HS-27A (cell line): ENCODE data around the gene AFF2.

ENCODE experiments used
- DNase-seq: peaks from one replicate; pipeline ENCODE4 v3.0.0-alpha.2; 2012; ENCODE audit warnings: low read depth, missing footprints

AFF2 gene

DNA sequence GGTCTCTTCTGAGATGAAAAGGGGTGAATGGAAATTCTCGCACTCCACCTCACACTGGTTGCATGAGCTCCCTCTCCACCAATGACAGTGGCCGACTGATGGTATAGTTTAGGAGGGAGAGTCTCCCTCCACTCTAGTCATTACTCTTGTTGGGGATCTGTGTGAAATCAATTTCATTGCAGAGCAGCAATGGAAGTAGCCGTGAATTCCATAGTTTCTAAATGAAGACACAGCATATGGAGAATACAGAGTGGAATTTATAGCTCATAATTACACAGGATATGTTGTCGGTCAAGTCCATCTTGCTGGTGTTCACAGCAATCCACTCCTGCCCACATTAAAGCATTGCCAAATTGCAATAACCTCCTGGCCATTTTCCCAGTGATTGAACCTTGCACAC, 426.0 kb downstream of the AFF2 start:
- no peak for DNase-seq

DNA sequence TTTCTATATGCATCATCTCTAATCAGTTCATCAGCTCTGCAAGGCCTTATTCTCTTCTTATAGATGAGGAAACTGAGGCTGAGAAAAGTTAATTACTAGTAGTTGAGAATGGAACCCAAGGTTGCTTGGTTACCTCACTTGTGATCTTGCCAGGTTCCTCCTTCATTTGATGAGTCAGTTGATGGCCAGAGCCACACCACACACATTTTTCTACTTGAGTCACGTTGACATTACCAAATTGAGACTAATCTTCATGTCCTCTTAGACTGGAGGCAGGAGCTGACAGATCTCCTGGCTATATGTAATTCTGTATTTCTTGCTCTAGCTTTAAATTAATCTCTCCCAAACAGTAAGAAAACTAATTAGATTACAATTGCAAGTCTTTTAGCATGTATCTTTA, 428.4 kb downstream of the AFF2 start:
- no peak for DNase-seq

DNA sequence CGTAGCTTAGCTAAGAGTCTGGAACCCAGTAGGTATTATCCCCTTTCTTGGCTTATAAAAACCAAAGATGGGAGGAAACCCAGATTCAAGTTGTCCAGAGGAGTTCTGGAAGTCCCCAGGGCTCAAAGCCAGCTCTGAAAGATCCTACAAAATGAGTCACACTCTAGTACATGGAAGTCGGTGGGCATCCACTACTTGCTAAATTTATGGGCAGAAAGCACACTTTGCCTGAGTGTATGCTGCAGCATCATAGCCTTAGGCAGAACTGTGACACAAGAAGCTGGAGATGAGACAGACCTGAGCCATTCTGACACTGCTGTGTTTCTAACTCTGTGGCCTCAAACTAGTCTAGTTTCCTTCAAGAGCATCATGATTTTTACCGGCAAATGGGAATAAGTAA, 429.3 kb downstream of the AFF2 start:
- DNase-seq: no peak

DNA sequence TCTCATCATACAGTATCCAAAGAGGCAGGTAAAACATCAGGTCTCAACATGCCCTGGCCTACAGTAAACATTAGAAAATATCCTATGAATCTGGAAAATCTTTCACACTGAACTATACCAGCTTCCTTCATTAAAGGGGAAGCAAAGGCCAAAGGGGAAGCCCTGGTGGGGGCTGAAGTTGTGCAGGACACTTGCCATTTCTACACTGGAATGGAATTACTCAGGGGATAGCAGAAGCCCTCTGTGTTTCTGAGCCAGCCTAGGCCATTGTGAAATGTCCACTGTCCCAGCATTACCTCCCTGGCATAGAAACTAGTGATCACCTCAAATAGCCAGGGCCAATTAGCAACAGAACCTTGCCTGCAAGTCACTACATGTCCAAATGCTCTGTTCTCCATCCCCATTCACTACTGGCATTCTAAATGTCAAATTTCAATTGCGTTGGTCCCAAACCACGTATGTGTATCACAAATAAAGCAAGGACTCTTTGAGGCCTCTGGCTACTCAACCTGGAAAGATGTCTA, 429.9 kb downstream of the AFF2 start:
- DNase-seq: no peak

DNA sequence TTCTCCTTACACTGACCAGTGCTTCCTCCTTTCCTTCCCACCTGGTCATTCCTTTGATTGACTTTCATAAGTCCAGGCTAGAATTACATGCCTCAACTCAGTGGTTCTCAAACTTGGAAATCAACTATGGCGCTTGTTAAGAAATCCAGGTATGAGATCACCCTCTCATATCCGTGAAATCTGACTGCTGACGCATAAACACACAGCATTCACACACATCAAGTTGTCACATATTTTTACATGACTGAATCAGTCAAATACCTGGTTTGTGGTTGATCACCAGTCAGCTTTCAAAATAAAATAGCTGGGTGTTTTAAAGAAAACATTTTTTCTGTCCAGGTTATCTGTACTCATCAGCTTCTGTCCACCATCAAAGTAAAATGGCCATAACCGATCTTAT, 433.5 kb downstream of the AFF2 start:
- DNase-seq: no peak

DNA sequence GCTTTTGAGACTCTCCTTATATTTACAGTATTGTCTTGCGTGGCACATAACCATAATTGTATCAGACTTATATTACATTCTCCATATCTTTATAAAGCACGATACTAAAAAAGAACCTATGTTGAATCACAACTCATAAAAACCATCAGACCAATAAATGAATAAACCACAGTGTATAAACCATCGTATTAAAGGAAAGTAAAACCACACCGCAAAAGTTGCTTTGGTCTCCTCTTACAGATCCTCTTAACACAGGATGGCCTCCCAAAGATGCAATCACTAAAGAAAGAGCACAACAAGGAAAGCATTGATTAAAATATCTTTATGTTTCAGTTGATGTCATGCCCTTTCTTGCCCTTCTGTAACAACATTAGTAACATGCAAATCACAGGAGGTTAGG, 437.9 kb downstream of the AFF2 start:
- no peak for DNase-seq

DNA sequence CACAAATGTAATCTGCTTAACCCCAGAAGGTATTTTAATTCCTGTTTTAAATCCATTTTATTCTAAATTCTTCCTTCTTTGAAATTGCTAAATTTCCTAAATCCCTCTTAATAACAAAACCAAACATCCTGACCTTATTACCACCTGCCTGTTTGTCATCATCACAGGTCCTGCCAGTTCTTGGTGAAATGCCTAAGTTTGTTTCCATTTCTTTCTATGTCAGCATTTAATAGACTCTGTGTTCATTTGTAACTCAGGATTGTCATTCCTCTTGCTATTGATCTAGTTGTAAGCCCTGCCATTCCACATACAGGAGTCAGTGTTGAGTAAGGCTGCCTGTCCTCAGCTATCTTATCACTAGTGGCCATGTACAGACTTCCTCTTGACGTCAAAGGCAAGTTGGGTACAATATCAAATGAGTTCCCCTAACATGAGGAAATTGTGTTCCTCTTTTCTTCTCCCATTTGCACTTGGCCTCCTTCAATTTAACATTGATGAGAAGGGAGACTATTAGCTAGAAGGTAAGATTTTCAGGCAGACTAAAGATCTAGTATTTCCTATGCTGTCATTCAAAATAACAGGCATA, 440.1 kb downstream of the AFF2 start:
- DNase-seq: no peak

DNA sequence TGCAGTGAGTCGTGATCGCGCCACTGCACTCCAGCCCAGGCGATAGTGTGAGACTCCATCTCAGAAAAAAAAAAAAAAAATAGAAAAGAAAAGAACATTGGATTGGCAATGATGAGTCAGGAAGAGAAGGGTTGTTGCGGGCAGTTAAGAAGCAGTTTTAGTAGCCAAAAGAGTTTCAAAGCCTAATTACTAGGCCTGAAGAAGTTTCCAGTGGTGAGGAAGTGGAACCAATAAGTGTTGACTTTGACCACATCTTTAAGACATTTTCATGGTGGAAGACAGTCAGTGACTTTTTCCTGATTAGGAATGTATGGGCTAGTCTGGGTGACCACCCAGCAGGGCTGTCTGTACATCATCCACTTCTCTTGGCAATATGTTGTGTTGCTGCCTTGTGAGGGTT, 442.3 kb downstream of the AFF2 start:
- DNase-seq: no peak

DNA sequence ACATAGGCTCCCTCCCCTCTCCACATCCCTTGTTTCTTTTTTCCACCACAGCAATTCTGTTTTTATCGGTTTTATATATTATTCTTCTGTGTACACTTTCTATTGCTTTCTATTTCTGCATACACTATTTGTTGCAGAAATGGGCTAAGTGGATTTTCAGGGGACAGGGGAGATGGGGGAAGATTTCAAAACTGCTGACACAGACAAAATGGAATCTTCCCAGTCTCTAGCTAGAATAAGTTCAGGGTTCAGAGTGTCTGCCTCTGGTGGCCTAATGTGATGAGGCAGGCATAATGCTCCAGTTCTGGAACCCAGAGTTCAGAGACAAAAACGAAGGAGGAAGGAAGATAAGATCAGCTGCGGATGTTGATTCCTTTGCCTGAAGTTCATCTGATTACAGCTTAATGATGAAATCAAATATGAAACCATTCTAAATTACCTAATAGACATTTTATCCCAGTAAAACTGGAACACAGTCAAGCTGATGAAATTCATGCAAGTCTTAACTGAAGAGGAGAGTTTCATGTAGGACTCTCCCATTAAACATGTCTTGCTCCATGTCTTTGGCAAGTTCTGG, 447.1 kb downstream of the AFF2 start:
- DNase-seq: no peak

DNA sequence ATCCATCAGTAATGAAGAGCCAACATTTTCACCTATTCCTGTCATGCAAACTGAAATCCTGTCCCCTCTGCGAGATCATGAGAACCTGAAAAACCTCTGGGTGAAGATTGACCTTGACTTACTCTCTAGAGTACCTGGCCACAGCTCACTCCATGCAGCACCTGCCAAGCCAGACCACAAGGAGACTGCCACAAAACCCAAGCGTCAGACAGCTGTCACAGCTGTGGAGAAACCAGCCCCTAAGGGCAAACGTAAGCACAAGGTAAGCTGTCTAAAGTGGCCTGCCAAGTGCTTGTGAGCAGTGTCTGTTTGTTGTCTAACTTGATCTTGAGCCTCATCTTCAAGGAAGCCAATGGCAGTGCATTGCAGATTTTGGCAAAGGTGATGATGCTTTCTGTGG, 455.9 kb downstream of the AFF2 start:
- no peak for DNase-seq

DNA sequence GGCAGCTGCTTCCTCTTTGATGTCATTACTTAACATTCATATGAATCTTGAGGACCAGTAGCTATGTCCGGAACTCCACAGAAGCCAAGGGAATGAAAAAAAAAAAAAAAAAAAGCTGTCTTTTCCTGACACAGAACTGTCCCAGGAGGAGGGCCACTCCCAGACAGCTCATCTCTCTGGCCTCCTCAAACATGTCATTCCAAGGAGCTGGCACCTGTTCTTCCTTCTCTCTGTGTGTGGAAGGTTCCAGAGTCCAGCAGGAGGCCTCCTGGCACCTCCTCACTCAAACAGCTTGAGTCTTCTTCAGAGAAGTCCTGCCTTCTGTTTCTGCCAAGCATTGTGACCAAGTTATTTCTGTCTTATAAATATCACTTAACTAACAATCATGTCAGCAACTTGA, 458.5 kb downstream of the AFF2 start:
- DNase-seq: no peak

DNA sequence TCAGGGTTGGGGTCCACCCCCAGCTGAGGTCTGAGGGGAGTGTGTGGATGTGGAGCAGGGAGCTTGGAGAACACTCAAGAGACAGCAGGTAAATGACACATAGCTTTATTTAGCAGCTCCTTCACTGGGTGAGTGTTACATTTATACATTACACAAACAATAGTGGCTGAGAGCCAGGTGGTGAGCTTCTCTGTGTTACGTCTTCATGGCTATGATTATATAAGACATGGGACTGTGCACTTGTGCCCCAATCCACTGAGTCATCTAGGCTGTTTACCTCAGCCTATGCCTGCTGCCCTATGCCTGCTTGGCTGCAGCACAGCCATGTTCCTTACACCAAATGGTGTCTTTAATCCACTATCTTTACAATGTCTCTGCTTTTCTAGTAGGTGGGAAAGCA, 459.6 kb downstream of the AFF2 start:
- DNase-seq: no peak

DNA sequence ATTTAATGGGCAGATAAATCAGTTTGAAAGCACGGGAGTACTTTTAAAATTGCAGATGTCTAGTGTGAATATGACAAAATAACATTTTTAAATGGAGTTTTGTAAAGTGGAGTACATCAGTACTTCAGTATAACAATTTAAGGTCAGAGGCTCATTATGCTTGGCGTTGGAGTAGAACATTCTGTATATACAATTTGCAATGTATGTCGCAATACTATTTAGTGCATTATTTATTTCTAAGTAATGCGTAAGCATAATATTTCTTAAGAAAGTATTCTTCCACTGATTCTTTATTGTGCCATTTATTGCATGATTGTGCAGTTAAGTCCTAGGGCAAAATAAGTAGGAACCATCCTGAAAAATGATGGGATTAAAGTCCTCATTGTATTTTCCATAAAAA, 461.6 kb downstream of the AFF2 start:
- DNase-seq: no peak

DNA sequence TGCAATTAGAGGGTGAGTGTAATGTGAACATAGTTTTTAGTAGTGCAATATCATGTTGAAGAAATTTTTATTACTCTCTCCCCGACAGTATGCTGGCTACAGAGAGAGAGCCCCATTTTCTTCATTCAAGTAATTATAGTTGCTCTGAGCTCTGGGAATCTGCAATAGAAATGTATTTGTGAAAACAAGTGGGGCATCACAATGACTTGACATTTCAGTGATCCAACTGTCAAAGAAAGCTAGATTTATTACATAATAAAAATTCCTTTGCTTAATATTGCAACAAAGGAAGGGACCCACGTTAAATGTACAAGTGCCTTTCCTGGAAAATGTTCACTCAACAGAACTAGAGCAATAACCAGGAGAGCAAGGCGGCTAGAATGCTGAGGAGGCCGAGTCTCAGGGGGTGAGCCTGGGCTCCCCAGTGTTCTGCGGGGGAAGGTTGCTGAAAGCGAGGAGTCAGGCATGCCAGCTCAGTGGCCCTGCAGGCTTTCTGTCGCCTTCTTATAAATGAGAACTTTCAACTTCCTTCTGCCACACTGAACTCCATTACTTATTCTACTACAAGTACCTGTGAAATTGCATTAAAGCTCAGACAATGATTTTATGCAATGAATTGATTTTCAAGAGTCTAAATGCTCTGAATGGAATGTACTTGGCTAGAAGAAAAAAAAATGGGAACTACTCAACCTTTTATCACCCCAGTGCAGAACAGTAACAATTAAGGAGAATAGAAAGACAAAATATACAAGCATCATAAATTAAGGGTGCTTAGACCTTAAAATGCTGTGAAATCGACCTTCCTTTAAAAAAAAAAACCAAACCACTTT, 476.4 kb downstream of the AFF2 start:
- no peak for DNase-seq

DNA sequence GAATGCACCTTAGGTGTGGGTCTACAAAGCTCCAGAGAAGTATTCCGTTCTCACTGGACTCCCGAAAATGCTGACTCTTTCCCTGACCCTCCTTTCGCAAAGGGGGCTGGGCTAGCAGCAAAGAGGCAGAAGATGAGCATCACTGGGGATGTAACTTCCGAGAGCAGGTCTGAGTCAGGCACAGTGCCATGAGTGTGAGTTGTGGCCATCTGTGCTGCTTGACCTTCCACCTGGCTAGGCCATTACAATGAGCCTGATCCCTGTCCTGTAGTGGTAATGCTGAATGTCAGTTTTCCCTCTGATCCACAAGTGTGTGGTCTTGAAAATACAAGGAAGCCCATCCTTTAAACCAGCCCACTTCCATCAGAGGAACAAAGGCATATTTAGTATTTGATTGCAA, 479.4 kb downstream of the AFF2 start:
- no peak for DNase-seq

DNA sequence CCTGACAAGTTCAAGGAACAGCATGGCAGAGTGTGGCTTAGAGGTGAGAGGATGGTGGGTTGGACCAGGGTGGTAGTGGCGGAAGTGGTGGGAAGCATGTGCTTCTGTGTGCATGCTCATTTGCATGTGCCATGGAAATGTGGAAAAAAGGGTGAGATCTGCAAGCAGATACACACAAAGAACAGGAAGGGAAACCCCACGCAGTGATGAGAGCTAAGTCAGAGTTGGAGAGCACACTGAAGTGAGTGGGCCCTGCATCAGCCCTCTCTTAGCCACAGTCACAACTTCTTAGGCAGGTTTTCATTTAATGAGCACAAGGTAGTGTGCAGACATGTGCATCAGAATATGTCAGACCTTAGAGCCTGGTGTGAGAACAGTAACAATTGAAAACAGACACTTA, 483.8 kb downstream of the AFF2 start:
- no peak for DNase-seq

DNA sequence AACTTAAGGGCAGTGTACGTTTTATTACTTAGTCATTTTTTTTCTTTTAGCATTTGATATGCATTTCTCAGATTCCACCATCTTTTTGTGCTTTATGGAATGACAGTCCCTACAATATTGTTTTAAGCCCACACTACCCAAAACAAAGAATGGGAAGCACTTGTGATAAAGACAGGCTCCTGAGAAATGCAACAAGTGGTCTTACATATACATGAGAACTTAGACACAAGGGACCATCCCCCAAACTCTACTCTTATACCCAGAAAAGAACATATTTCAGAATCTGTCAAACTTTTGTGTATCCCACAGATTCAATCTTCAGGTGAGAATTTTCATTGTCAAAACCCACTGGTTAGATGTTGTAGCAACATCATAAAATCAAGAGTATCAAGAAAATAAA, 491.1 kb downstream of the AFF2 start:
- no peak for DNase-seq

DNA sequence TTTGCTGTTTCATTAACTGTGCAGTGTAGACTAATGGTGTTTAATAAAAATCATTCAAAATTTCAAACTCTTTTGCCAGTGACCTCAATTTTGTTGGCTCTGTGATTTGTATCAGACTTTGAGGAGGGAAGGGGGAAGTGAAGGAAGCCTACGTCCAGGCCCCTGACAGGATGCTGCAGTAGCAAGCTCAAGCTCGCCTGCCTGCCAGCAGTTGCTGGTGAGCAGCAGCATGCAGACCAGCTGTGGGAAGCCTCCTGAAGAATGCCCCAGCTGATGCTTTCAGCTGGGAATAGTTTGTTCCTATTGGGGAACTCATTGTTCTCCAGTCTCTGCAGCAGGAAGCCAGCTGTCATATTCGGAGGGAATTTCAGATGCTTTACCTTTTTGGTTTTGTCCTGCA, 495.2 kb downstream of the AFF2 start:
- DNase-seq: no peak

DNA sequence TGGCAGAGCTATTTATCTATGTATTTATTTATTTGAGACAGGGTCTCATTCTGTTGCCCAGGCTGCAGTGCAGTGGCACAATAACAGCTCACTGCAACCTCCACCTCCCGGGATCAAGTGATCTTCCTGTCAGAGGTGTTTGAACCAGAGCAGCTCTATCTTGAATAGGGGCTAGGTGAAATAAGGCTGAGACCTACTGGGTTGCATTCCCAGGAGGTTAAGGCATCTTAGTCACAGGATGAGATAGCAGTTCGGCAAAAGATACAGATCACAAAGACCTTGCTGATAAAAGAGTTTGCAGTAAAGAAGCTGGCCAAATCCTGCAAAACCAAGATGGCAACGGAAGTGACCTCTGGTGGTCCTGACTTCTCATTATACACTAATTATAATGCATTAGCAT, 501.9 kb downstream of the AFF2 start:
- DNase-seq: no peak

DNA sequence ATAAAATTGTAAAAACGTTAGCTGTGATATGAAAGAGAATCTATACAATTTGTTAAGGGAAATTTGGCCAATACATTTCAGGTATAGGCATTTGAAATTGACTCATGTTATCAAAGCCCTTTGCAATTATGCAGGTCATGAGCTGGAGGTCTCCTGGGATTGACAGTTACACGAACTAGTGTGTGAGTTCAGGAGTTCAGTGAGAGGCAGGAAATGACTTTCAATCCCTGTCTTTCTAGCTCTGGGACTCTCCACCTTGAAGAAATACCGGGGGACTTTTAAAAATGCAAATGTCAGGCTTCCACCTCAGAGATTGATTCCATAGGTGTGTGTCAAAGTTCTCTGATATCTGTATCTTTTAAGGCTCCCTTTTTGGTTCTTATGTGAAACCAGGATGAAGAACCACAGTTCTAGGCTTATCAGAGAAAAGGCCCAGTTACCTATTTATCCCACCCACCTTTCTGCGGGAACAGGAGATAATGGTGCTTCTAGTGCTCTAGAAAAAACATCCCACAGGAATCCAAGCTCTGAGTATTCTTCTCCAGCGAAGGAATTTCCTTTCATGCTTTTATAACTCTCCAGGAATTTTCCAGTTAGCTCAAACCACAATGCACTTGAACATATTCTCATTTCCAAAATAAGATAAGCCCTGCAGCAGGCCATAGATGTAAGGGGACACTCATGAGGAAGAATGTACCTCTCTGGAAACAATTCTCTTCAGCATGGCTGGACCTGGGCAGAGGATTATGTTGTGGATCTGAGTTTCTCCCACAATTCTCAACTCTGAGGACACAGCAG, 503.6 kb downstream of the AFF2 start:
- DNase-seq: no peak

DNA sequence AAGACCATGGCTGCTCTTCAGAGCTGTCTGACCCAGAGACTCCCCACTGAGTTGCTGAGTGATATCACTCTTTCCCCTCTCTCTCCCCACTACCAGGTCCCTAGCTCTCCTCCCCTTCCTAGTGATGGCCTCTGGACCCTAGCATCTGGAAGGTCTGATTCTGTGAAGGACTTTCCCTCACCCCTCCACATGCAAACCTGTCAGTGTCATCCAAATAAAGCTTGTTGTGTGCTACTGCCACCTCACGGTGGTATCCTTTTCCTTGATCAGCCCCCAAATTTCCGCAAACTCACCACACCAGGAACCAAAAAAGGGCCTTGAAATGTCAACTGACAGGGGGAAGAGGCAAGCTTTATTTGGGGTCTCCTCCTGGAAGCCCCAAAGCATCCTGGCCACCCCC, 504.5 kb downstream of the AFF2 start:
- no peak for DNase-seq

DNA sequence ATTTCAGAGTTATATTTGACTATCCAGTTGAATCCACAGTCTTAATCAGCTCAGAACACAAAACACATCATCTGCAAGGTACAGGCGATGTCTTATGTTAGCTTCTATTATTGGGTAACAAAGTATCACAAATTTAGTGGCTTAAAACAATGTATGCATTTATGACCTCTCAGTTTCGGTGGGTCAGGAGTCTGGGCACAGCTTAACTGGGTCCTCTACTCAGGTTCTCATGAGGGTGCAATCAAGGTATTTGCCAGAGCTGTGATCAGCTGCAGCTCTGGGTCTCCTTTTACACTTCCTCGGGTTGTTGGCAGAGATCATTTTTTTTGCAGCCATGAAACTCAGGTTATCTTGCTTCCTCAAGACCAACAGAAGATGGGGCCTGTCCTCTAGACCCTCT, 505.8 kb downstream of the AFF2 start:
- no peak for DNase-seq

DNA sequence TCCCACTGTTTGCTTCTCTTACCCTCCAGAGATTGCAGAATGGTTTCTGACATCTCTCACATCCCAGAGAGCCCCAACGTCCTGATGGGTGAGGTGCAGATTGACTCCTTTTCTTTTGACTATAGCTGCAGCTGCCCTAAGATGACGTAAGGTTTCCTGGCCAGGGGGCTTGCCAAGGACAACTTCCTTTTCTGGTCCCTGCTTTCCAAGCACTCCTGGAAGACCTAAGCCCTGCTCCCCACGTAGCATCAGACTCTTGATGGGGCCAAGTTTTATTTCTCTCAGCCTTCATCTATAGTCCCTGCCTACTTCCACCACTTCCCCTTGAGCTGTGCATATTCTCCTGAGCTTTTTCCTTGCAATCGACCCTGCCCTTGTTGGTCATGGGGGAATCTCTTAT, 507.0 kb downstream of the AFF2 start:
- no peak for DNase-seq
